Fibroblast of lung (primary cell): ENCODE results near the gene LGR6. TPM values are rescaled to one million over a fixed set of nuclear protein-coding genes. Genes with fewer than 3 reads are reported as not detected.

Experiments used
- DNase-seq, 2 donors: peaks; one replicate each; pipeline versions ENCODE4 v3.0.0 to v3.0.0-alpha.2; 2010; ENCODE audit warnings: low read depth in 2 of 2
- H2AFZ ChIP-seq: 2 replicates; pipeline ENCODE4 v1.5.1; 2012; ENCODE audit warnings: low read length, control low read depth, inconsistent platforms
- H3K27ac ChIP-seq: 2 replicates; pipeline ENCODE4 v1.5.1; 2011; ENCODE audit warnings: low read length, control low read depth; ENCODE audit not compliant: insufficient read depth
- H3K27me3 ChIP-seq: 2 replicates; pipeline ENCODE4 v1.5.1; 2011; ENCODE audit warnings: mild to moderate bottlenecking, low read length; ENCODE audit not compliant: control insufficient read depth, insufficient read depth
- H3K36me3 ChIP-seq: 2 replicates; pipeline ENCODE4 v1.5.1; 2011; ENCODE audit warnings: low read length; ENCODE audit not compliant: control insufficient read depth, insufficient read depth
- H3K4me1 ChIP-seq: 2 replicates; pipeline ENCODE4 v1.5.1; 2011; ENCODE audit warnings: low read length; ENCODE audit not compliant: control insufficient read depth, insufficient read depth; ENCODE audit errors: extremely low read depth
- H3K4me2 ChIP-seq: 2 replicates; pipeline ENCODE4 v1.5.1; 2011; ENCODE audit warnings: low read length, control low read depth; ENCODE audit not compliant: insufficient read depth; ENCODE audit errors: extremely low read depth
- H3K4me3 ChIP-seq, 4 experiments: fragments of 200-600 bp in 1 of 4; sonication (generic) in 1 of 4; replicated peaks in 1 of 4; 2 replicates each; pipeline ENCODE4 v1.5.1; 2011 to 2016; ENCODE audit warnings: low read length in 4 of 4, low read depth in 3 of 4, mild to moderate bottlenecking in 3 of 4, control low read depth in 2 of 4, inconsistent platforms in 1 of 4, mixed read lengths in 1 of 4; ENCODE audit not compliant: insufficient read depth in 1 of 4; ENCODE audit errors: control extremely low read depth in 1 of 4
- H3K79me2 ChIP-seq: 2 replicates; pipeline ENCODE4 v1.5.1; 2012; ENCODE audit warnings: mild to moderate bottlenecking, low read length, inconsistent platforms; ENCODE audit not compliant: control insufficient read depth, insufficient read depth
- H3K9ac ChIP-seq: 2 replicates; pipeline ENCODE4 v1.5.1; 2011; ENCODE audit warnings: mild to moderate bottlenecking, low read length, control low read depth; ENCODE audit not compliant: insufficient read depth
- H3K9me3 ChIP-seq: 2 replicates; pipeline ENCODE4 v1.5.1; 2012; ENCODE audit warnings: low read depth, low read length; ENCODE audit not compliant: control insufficient read depth, insufficient read depth
- H4K20me1 ChIP-seq: 2 replicates; pipeline ENCODE4 v1.5.1; 2011; ENCODE audit warnings: low read length; ENCODE audit not compliant: control insufficient read depth, insufficient read depth; ENCODE audit errors: extremely low read depth
- EZH2 ChIP-seq: IDR thresholded peaks from 2 replicates; pipeline ENCODE4 v1.5.1; 2012; ENCODE audit warnings: low read length, control low read depth, mild to moderate bottlenecking; ENCODE audit errors: missing control alignments
- polyA plus RNA-seq, 2 donors: library from polyadenylated mRNA; depleted of rRNA in 1 of 2; stranded (reverse) in 1 of 2; unstranded in 1 of 2; fragments of >200 nt; gene quantifications; 2 replicates each; pipeline ENCODE4 v1.2.1, GENCODE V29; 2011 to 2012; ENCODE audit warnings: missing spikeins in 1 of 2
- total RNA-seq: library from RNA; depleted of rRNA; stranded (reverse); fragments of >200 nt; gene quantifications from 2 replicates; pipeline ENCODE4 v1.2.1, GENCODE V29; 2014
- TF ChIP-seq, protein P1 (sequence below), 2 donors: IDR thresholded peaks in 1 of 2; conservative IDR thresholded peaks in 1 of 2; 1 replicate in 1 of 2; 2 replicates in 1 of 2; pipeline ENCODE4 v1.5.1; 2011 to 2012; ENCODE audit warnings: low read length in 2 of 2, control low read depth in 1 of 2, inconsistent platforms in 1 of 2, low read depth in 1 of 2, mild to moderate bottlenecking in 1 of 2

Gene LGR6
- total and polyA plus RNA-seq, 2 donors (not counting 1 experiment from before 2014, with no cell fraction given) = 0.02 TPM; not detected in 1

DNA sequence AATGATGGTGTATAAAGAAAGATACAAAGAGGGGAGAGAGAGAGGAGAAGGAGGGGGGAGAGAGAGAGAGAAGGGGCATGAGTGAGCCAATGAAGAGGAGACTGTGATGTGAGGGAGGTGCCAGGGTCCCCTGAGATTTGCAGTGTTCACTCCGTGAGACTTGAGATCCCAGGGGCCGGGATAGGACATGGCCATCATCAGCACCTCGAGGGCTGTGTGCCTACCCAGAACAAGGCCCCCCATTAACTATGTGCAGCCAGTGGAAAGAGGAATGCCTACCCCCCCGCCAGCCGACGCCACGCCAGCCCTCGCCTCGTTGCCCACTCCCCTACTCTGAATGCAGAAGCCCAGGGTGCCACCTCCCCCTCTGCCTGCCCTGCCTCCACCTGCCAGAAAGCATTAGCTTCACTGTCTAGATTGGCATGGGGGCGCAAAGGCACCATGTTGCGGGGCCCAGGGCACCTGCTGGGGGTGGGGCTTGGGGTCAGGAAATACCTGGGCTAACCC is 14.8 kb downstream of the LGR6 start:
- Histone ChIP-seq H3K9ac (no peak overlapping the region), H3K4me3 (no peak overlapping the region), H3K4me1 (no peaks in the 10 kb centered on the region), H3K9me3 (no peaks in the 10 kb centered on the region), H3K79me2 (no peaks in the 10 kb centered on the region), H3K36me3 (no peaks in the 10 kb centered on the region), H3K27ac (no peak overlapping the region), H2AFZ (no peak overlapping the region), H3K4me2 (no peak overlapping the region), H4K20me1 (no peaks in the 10 kb centered on the region), H3K27me3 (peaks cover 24% of the 10 kb centered on the region)
- no peak for DNase-seq
- TF ChIP-seq, protein P1, sequence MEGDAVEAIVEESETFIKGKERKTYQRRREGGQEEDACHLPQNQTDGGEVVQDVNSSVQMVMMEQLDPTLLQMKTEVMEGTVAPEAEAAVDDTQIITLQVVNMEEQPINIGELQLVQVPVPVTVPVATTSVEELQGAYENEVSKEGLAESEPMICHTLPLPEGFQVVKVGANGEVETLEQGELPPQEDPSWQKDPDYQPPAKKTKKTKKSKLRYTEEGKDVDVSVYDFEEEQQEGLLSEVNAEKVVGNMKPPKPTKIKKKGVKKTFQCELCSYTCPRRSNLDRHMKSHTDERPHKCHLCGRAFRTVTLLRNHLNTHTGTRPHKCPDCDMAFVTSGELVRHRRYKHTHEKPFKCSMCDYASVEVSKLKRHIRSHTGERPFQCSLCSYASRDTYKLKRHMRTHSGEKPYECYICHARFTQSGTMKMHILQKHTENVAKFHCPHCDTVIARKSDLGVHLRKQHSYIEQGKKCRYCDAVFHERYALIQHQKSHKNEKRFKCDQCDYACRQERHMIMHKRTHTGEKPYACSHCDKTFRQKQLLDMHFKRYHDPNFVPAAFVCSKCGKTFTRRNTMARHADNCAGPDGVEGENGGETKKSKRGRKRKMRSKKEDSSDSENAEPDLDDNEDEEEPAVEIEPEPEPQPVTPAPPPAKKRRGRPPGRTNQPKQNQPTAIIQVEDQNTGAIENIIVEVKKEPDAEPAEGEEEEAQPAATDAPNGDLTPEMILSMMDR (conservative IDR thresholded peaks at IDR 0.05 in 1 of 2, IDR thresholded peaks at IDR 0.05 in 1 of 2; ENCODE audit: low read depth in 1 of 2, low read length in 2 of 2) = no peak
- TF ChIP-seq EZH2 = no peak

DNA sequence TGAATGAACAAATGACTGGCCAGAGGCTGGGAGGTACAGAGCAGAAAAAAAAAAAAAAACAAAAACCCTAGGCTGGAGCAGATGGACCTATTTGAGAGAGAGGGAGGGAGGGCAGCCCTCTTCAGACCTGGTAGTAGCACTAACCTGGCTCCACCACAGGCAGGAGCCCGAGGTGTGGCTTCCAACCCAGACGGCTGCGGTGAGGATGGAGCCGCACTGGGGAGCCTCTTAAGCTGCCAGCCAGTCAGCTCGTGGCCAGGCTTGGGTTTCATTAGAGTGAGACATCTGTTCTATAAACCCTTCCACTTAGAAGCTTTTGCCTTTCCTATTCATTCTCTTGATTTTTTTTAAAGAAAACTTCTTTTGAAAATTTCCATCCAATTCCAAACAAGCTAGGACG is 16.8 kb downstream of the LGR6 start:
- H3K9ac ChIP-seq = no peak overlapping the region
- TF ChIP-seq, protein P1 (conservative IDR thresholded peaks at IDR 0.05 in 1 of 2, IDR thresholded peaks at IDR 0.05 in 1 of 2; ENCODE audit: low read depth in 1 of 2, low read length in 2 of 2) = no peak
- TF ChIP-seq EZH2 = no peak
- H3K4me3 ChIP-seq = no peak overlapping the region
- H4K20me1 ChIP-seq = no peaks in the 10 kb centered on the region
- no peaks in the 10 kb centered on the region for H3K4me1 ChIP-seq
- no peaks in the 10 kb centered on the region for H3K36me3 ChIP-seq
- no peak overlapping the region for H2AFZ ChIP-seq
- H3K9me3 ChIP-seq = no peaks in the 10 kb centered on the region
- H3K4me2 ChIP-seq = no peak overlapping the region
- H3K79me2 ChIP-seq = no peaks in the 10 kb centered on the region
- peak in 1 of 2 donors; percentile 45 for DNase-seq
- peaks cover 42% of the 10 kb centered on the region for H3K27me3 ChIP-seq
- no peak overlapping the region for H3K27ac ChIP-seq

DNA sequence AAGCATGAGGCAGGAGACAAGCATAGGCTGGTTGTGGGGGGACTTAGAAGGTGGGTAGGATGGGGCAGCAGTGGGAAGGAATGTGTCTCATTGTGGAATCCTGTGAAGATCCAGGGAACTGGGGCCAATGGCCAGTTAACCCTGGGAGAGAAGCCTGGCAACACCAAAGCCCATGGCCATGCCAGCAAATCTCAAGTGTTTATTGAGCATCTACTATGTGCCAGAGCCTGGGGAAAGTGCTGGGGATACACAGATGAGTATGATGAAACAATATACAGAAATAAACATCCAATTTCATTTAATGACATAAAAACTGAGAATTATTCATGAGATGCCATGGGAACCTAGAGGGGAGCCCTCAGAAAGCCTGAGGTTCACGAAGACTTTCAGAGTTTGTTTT is 17.4 kb downstream of the LGR6 start:
- H2AFZ ChIP-seq = no peak overlapping the region
- no peaks in the 10 kb centered on the region for H4K20me1 ChIP-seq
- no peaks in the 10 kb centered on the region for H3K4me1 ChIP-seq
- H3K4me3 ChIP-seq = no peak overlapping the region
- H3K4me2 ChIP-seq = no peak overlapping the region
- no peak for DNase-seq
- no peaks in the 10 kb centered on the region for H3K36me3 ChIP-seq
- no peak overlapping the region for H3K27ac ChIP-seq
- H3K79me2 ChIP-seq = no peaks in the 10 kb centered on the region
- H3K9ac ChIP-seq = no peak overlapping the region
- TF ChIP-seq, protein P1 (conservative IDR thresholded peaks at IDR 0.05 in 1 of 2, IDR thresholded peaks at IDR 0.05 in 1 of 2; ENCODE audit: low read depth in 1 of 2, low read length in 2 of 2) = no peak
- TF ChIP-seq EZH2 = no peak
- H3K9me3 ChIP-seq = no peaks in the 10 kb centered on the region
- H3K27me3 ChIP-seq = peaks cover 48% of the 10 kb centered on the region
